ENCODE data around the gene OR56A5.
"Not testable (repeated sequence)": the region's sequence is repeated elsewhere in the genome, so short reads cannot be mapped to it uniquely, and the experiment has no call there.

OR56A5 gene

GRCh38 chr11:5968394-5968793 lies at the start of gene OR56A5:
Gene OR56A5 (minus strand): TSS chr11:5968494. CDS start chr11:5968494, 0 bp downstream.
- DNase-seq = no peak

- DNase-seq = no peak
Observed at GRCh38 chr11:6013042-6013441, 44.7 kb upstream of the OR56A5 start.

- no peak for DNase-seq
Observed at GRCh38 chr11:6012035-6012668, 43.9 kb upstream of the OR56A5 start.

GRCh38 chr11:6006846-6007245 lies 38.6 kb upstream of the OR56A5 start, which contains the start of gene OR56A4:
Gene OR56A4 (minus strand): TSS chr11:6006946. CDS start chr11:6002992, 3,954 bp downstream.
- no peak for DNase-seq

- no peak for DNase-seq
Observed at GRCh38 chr11:6006395-6006794, 38.1 kb upstream of the OR56A5 start.

GRCh38 chr11:6002202-6002699 lies 34.0 kb upstream of the OR56A5 start:
- no peak for DNase-seq

GRCh38 chr11:5994791-5995190 lies 26.5 kb upstream of the OR56A5 start:
- DNase-seq = no peak

- no peak for DNase-seq
Observed at GRCh38 chr11:5992604-5993251, 24.4 kb upstream of the OR56A5 start.

GRCh38 chr11:5992150-5992549 lies 23.9 kb upstream of the OR56A5 start:
- DNase-seq = no peak

GRCh38 chr11:5989203-5989602 lies 20.9 kb upstream of the OR56A5 start:
- DNase-seq = no peak

GRCh38 chr11:5986885-5987284 lies 18.6 kb upstream of the OR56A5 start, which contains the start of gene OR52L1:
Gene OR52L1 (minus strand): TSS chr11:5986985. CDS start chr11:5986930, 55 bp downstream.
- no peak for DNase-seq

GRCh38 chr11:5983443-5983842 lies 15.1 kb upstream of the OR56A5 start:
- DNase-seq = no peak

- no peak for DNase-seq
Observed at GRCh38 chr11:5973530-5973929, 5.2 kb upstream of the OR56A5 start.

GRCh38 chr11:5967708-5968107 lies 586 bp downstream of the OR56A5 start:
- no peak for DNase-seq

GRCh38 chr11:5966958-5967357 lies 1.3 kb downstream of the OR56A5 start:
- no peak for DNase-seq

GRCh38 chr11:5960704-5961320 lies 7.5 kb downstream of the OR56A5 start:
- not testable (repeated sequence) for DNase-seq

GRCh38 chr11:5955586-5955985 lies 12.7 kb downstream of the OR56A5 start:
- no peak for DNase-seq

GRCh38 chr11:5941951-5942350 lies 26.3 kb downstream of the OR56A5 start, which contains the start of gene OR56A3:
Gene OR56A3 (plus strand): TSS chr11:5942251. CDS start chr11:5947347, 5,096 bp downstream.
- no peak for DNase-seq

- no peak for DNase-seq
Observed at GRCh38 chr11:5940748-5941147, 27.5 kb downstream of the OR56A5 start.

GRCh38 chr11:5938603-5938965 lies 29.7 kb downstream of the OR56A5 start:
- no peak for DNase-seq

GRCh38 chr11:5937868-5938602 lies 30.3 kb downstream of the OR56A5 start:
- no peak for DNase-seq

GRCh38 chr11:5933116-5933515 lies 35.2 kb downstream of the OR56A5 start:
- no peak for DNase-seq

GRCh38 chr11:5932671-5933070 lies 35.6 kb downstream of the OR56A5 start:
- no peak for DNase-seq

Data from activated CD4-positive, alpha-beta T cell treated with anti-CD3 and anti-CD28 coated beads for 1 hour (primary cell).